M059J (cell line): ENCODE measurements around the gene SPDYE3. TPM values are rescaled to one million over a fixed set of nuclear protein-coding genes. Genes with fewer than 3 reads are reported as not detected.
"Not testable (repeated sequence)": the region's sequence is repeated elsewhere in the genome, so short reads cannot be mapped to it uniquely, and the experiment has no call there.

Experiments
- DNase-seq: peaks from one replicate; pipeline ENCODE4 v3.0.0-alpha.2; 2012; ENCODE audit warnings: low read depth
- total RNA-seq: library from RNA; depleted of rRNA; stranded (reverse); fragments of >200 nt; shearing (Covaris generic); gene quantifications from 2 replicates; pipeline ENCODE4 v1.2.3, GENCODE V29; 2014

SPDYE3 gene
- total RNA-seq, 1 experiment from 2014 or later = not detected

DNA sequence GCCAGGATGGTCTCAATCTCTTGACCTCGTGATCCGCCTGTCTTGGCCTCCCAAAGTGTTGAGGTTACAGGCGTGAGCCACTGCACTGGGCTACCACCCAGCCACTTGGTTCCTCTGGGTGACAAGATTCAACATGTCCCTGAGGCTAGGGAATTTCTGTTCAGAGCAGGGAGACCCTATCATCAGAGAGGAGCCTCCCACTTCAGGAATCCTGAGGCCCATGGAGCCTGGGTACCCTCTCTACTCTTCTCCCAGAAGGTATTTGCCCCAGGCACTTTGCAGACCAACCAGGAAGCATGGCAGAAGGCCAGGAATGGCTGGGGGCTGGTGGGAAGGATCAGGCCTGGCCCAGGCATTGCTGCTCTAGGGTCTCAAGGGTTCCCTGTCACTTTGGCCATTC lies 19.2 kb upstream of the SPDYE3 start:
- DNase-seq = not testable (repeated sequence)

DNA sequence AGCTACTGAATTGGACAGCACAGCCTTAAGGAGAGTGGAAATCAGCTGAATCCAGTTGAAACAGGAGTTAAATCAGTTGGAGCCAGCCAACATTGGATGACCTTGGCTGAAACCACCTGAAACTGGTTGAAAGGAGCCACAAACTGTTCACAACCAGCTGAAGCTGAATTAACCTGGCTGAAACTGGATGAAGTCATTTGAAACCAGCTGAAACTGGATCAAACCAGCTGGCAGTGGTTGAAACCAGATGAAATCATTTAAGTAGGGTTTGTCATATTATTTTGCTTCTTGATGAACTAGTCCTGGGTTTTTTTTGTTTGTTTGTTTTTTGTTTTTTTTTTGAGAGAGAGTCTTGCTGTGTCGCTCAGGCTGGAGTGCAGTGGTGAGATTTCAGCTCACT lies 15.3 kb upstream of the SPDYE3 start:
- not testable (repeated sequence) for DNase-seq

DNA sequence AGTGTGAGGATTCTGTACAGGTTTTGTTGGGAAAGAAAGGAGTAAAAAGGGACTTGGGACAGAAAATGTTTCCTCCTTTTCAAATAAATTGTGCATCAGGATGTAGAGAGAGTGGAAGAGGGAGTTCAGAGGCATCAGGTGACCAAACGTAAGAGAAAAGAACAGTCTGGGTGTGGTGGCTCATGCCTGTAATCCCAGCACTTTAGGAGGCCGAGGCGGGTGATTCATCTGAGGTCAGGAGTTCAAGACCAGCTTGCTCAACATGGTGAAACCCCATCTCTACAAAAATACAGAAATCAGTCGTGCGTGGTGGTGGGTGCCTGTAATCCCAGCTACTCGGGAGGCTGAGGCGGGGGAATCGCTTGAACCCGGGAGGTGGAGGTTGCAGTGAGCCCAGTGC lies 12.2 kb upstream of the SPDYE3 start:
- DNase-seq = peak; percentile 72

DNA sequence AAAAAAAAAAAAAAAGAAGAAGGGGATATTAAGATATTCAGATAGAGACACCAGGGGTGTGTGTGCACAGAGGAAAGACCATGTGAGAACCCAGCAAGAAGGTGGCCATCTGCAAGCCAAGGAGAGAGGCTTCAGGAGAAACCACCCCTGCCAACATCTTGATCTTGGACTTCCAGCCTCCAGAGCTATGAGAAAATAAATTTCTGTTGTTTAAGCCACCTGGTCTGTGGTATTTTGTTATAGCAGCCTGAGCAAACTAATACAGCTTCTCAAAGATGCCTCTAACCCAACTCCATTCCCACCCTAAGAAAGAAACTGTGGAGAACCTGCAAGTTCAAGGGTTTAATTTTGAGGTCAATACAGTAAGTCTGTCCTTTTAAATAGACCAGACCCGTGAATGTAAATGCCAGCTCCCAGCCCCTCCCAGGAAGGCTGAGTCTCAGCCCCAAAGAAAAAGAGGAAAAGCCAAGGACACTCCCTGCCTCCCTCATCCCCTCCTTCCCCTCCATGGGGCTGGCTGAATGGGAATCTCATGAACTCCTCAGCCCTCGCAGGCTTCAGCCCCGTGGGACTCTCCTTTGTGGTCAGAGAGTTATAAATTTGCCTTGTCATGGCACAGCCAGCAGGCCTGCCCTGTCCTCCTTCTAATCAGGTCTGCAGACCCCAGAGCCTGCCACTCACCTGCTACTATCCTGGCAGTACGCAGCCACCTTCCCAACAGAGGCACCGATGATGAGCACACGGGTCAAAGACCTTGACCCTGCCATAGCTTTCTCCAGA lies 9.5 kb upstream of the SPDYE3 start:
- not testable (repeated sequence) for DNase-seq

DNA sequence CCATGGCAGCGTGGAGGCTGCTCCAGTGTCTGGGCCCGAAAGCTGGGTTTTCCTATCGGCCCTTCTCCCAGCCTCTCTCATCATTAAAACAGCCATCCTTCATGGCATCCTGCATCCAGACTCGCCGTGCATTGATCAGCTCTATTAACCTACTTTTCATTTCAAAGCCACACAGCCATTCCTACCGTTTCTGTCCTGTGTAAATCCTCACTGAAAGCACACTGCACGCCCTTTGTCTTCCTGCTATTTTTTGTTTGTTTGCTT lies 8.9 kb upstream of the SPDYE3 start:
- DNase-seq = not testable (repeated sequence)

DNA sequence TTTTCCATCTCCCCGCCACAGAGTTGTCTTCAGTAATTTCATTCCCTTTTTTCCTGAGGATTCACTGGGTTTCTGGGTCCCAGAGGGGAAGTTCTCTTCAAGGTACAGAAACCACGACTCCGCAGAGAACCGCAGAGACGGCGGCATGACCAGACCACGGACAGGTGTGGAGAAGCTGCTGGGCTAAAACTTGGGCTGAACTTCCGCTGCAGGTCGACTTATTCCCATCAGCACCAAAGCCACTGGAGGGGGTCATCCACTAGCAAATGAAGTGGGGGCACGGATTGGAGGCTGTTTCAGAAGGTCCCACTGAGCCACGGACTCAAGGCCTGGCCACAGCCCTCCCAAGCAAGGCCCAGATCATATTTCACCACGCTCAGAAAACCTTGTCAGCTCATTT lies 3.0 kb upstream of the SPDYE3 start:
- DNase-seq = not testable (repeated sequence)

DNA sequence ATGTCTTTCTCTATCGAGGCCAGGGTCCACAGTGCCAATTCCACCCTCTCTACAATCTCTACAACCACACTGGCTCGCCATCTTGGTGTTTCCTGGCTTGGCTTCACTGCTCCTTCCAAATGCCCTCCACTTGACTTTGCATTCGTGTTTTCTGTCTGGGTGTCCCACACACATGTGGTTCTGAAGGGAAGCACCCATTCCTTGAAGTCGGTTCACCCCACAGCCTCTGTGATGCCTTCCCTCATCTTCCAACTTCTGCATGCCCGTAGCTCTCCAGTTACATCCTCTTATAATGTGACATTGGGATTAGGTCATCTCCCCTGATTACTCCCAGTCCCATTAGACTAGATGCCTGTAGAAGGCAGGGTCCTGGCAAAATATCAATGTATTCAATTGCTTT lies 10.8 kb downstream of the SPDYE3 start:
- not testable (repeated sequence) for DNase-seq

DNA sequence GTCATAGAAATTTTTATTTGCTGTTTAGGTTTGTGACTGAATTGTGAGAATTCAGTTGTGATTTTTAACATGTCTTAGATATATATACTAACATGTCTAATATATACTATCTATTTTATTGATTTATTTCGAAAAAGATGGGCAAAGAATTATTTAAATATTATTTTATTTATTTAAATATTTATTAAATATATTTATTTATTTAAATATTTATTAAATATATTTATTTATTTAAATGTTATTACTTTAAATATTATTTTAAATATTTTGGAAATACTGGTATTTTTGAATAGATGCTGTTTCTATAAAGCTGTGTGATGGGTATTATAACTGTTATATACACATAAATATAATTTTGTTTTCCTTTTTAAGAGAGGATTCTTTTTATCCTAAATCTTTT lies 14.1 kb downstream of the SPDYE3 start:
- DNase-seq = not testable (repeated sequence)

DNA sequence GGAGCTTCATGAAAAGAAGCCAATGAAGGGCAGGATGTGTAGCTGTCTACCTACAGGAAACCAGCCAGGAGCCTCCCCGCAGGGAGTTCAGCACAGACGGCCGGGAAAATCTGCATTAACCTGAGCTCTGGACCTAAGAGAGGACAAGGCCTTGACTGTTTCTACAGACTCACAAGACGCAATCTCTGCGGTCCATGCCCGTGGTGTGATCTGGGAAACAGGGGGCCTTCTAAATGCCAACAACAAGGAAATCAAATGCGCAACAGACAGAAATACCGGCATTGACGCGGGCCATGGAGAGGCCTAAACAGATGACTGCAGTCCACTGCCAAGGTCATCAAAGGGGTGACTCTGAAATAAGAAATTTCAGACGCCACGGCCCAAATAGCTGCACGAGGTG lies 16.7 kb downstream of the SPDYE3 start:
- DNase-seq = not testable (repeated sequence)

DNA sequence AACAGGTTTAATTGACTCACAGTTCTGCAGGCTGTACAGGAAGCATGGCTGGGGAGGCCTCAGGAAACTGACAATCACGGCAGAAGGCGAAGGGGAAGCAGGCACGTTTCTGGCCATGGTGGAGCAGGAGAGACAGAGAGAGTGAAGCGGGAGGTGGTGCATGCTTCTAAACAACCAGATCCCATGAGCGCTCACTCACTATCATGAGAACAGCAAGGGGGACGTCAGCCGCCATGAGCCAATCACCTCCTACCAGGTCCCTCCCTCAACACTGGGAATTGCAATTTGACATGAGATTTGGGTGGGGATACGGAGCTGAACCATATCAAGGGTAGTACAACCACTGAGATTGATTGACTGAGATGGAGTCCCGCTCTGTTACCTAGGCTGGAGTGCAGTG lies 18.2 kb downstream of the SPDYE3 start:
- not testable (repeated sequence) for DNase-seq

DNA sequence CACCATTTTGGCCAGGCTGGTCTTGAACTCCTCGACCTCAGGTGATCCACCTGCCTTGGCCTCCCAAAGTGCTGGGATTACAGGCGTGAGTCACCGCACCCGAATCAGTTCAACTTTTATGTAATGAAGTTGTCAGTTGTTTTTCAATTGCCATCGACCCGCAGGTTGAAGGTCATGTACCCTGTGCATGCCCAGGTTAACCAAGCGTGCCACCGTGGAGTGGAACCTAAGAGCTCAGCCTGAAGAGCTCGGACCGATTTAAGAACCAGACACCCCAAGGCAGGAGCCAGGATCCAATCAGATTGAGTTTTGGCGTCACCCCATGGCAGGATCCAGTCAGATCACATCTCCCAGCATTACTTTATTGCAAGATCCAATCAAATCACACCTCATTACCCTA lies 19.4 kb downstream of the SPDYE3 start:
- DNase-seq = not testable (repeated sequence)

DNA sequence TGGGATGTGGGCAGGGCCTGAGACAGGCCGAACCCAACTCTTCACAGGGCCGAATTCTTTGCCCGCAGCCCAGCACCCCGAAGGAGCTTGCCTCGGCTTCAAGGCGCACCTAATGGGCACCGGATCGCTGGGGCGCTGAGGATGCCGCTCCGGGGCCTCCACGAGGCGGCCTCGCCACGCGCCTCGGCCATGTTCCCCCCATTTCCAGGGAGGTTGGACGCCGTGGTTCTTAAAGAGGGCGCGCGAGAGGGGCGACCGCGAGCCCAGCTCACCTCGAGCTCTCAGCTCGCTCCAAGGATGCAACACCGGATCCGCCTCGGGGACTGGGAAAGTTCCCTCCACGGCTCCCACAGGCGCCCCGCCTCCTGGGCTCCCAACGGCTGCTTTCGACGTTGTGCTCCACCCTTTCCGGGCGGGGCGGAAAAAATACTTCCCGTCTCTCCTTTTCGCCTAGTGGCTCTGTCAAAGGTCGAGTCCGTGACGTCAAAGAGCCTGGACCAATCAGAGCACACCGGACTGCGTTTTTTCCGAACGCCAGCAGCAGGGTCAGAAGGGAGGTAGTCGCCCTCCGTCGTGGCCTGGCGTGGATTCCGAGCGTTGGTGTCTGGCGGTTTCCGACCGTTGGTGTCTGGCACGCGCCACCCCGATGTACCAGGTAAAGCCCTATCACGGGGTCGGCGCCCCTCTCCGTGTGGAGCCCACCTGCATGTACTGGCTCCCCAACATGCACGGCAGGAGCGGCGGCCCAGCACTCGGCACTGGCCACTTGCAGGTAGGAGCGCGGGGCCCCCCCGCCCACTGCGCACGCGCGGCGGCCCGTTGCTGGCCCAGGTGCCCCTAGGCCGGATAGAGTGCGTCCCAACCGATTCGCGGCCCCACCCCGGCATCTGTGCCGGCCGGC lies 28.3 kb downstream of the SPDYE3 start:
- DNase-seq = peak; percentile 95

DNA sequence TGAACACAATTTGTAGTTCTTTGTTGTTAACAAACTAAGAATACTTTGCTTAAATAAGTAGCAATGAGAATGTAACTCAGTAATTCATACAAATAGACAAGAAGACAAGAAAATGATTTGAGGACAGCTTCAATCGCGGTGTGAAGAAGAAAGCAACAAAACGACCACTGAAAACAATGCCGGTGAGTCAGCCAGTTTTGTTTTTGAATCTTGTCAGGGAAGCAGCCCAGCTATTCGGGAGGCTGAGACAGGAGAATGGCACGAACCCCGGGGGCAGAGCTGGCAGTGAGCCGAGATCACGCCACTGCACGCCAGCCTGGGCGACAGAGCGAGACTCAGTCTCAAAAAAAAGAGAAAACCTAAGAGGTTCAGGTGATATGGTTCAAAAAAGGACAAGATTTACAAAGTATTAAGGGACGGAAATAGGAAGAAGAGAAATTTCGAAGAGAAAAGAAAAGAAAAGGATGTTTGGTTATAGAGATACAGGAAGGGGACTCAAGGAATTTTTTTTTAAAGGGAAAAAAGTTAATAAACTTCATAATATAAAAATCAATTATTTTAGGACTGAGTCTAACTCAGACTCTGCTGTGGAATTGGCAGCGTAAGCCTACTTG lies 30.7 kb downstream of the SPDYE3 start:
- peak; percentile 95 for DNase-seq

DNA sequence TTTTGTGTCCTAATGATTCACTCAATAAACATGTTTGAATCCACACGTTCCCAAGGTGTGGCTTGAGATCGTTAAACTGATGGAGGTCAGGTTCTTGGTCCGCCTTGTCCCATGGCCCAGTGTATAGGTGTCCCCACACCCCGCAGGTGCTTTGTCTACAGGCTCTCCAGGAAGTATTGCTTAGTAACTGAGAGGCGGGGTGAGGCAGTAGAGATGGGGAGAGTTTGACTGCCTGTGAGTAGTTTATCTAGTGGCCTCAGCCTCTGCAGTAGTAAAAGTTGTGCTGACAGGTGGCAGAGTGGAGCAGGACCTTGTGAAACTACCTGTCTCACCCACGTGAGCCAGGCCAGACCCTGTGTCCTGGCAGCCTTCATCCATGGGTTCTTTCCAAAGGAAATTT lies 33.8 kb downstream of the SPDYE3 start:
- not testable (repeated sequence) for DNase-seq

DNA sequence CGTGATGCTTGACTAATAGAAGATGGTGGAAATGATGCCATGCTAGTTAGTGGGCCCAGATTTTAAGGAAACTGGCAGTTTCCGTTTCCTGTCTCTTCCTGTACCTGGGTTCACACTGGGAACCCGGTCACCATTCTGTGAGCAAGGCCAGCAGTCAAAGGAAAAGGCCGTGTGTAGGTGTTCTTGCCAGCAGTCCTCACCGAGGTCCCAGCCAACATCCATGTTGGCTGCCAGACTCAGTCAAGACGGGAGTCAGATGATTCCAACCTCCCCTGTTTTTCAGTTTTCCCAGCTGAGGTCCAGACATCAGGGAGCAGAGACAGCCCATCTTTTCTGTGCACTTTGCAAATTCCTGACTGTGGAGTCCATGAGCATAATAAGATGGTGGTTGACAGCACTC lies 35.3 kb downstream of the SPDYE3 start:
- DNase-seq = no peak

DNA sequence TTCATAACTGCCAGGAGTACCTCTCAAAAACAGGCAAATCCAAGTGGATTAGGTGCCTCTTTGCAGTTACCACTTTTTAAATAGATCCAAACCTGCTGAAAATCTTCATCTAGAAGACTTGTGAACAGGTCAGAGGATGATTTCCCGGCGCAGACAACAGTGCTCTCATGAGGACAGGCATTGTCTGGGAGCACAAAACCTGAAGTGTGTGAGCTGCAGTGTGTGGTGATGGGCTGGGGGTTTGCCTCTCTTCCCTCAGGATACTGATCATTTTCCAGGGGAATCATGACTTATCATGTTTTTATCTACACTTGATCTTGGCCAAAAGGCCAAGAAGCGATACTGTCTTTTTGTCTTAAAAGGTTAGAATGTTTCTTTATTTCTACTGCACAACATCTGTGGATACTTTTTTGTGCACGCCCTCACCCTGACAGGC lies 36.6 kb downstream of the SPDYE3 start:
- not testable (repeated sequence) for DNase-seq

DNA sequence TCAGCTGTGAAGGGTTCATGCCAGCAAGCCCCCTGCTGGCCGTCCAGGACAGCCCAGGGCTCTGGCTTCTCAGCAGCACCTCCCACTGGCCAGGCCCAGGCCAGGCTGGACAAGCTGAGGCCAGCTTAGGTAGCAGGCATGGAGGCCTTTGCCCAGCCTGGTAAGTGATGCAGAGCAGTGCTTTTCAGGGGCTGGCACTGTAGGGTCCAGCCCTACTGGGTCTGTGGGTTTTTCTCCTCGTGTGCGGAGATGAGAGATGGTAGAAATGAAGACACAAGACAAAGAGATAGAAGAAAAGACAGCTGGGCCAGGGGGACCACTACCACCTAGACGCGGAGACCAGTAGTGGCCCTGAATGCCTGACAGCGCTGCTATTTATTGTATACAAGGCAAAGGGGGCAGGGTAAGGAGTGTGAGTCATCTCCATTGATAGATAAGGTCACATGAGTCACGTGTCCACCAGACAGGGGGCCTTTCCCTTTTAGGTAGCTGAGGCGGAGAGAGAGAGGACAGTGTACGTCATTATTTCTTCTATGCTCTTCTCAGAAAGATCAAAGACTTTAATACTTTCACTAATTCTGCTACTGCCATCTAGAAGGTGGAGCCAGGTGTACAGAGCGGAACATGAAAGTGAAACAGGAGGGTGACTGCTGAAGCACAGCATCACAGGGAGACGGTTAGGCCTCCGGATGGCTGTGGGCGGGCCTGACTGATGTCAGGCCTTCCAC lies 37.2 kb downstream of the SPDYE3 start:
- peak; percentile 83 for DNase-seq

DNA sequence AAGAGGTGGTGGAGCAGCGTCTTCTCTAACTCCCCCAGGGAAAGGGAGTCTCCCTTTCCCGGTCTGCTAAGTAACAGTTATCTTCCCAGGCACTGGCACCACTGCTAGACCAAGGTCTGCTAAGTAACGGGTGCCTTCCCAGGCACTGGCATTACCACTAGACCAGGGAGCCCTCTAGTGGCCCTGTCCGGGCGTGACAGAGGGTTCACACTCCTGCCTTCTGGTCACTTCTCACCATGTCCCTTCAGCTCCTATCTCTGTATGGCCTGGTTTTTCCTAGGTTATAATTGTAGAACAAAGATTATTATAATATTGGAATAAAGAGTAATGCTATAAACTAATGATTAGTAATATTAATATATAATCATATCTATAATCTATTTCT lies 37.8 kb downstream of the SPDYE3 start:
- DNase-seq = peak; percentile 57

DNA sequence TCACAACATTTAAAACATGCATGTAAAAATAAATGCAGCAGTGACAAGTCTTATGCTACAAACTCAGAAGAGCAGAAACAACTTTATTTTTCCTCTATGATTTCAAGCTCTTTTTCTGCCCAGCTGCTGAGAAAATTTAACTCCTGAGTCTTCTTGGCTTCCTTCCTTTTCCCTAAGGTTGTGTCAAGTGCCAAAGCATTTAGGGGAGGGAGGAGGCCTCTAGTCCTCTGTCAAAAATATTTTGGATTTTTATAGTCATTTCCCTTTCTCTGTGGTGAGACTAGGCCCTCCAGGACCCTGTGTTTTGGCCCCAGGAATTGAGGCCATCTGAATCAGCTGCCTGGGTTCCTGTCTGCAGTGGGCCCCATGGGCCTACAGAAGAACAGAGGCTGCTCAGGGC lies 39.4 kb downstream of the SPDYE3 start:
- DNase-seq = no peak

DNA sequence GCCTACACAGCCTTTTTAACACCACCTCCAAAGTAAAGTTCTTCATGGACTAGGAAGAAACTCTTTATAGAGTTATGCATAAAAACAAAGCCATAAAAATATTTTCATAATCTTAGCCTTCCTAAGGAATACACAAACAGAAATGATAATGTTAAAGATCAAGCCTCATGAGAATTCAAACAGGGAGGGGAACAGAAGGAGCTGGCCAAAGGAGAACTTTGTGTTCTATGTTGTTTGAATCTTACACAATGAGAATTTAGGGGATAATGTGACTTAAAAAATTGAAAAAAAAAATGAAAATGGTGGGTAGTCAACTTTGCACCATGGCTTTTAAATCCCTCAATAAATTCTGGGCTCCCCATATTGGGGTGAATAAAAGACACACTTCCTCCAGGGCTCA lies 41.3 kb downstream of the SPDYE3 start:
- no peak for DNase-seq

DNA sequence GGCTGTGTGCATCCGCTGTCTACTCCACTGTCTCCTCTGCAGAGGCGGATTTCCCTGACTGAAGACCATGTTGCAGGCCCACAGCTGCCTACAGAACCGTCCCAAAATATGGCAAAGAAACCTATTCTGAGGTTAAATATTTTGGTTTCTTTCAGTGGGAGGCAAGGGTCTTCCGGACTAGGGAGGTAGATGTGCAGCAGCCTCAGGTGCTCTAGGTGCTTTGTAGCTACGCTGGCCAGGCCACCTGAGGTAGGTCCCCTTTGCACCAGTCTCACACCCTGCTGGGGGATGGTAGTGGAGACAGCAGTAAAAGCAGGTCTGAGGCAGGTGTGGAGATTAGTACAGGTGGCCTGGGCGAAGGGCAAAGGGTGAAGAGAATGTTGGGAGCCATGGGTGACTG lies 42.3 kb downstream of the SPDYE3 start:
- DNase-seq = no peak

DNA sequence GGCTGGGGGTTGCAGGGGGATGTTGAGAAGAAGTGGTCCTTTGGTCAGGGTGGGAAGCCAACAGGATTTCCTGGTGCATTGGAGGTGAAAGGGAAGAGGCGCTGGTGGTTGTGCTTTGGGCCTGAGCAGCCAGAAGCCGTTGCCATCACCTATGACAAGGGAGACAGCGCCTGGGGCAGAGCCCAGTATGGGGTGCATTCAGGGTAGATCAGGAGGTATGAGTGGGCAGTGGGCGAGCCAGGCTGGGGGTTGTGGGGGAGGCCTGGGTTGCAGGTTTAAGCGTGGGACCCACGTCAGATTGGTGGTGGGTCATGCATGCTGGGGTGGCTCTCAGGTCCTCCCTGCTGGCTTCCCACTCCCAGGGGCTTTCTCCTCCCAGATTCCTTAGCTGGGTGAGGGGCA lies 44.2 kb downstream of the SPDYE3 start:
- DNase-seq = no peak
